Spinal cord (tissue), 10 donors: ENCODE measurements around the gene PRKCE. TPM values are rescaled to one million over a fixed set of nuclear protein-coding genes. Genes with fewer than 3 reads are reported as not detected.
A peak's percentile ranks its signal among the peaks of the same experiment; 100 is the strongest.

ENCODE experiments used
- DNase-seq, 6 donors: peaks; one replicate each; pipeline versions ENCODE4 v3.0.0 to v3.0.0-alpha.2; 2013 to 2015; ENCODE audit warnings: low spot score in 6 of 6, low read depth in 4 of 6
- H3K27ac ChIP-seq: one replicate; pipeline ENCODE4 v1.5.1; 2013; ENCODE audit warnings: low read depth, low read length, control low read depth
- H3K27me3 ChIP-seq: one replicate; pipeline ENCODE4 v1.6.1; 2013; ENCODE audit warnings: low read length; ENCODE audit not compliant: control insufficient read depth, insufficient read depth
- H3K36me3 ChIP-seq: one replicate; pipeline ENCODE4 v1.6.1; 2013; ENCODE audit warnings: low read length; ENCODE audit not compliant: control insufficient read depth, insufficient read depth
- H3K4me1 ChIP-seq: one replicate; pipeline ENCODE4 v1.6.1; 2013; ENCODE audit warnings: low read length; ENCODE audit not compliant: control insufficient read depth, insufficient read depth
- H3K4me3 ChIP-seq: one replicate; pipeline ENCODE4 v1.5.1; 2013; ENCODE audit warnings: low read depth, low read length, control low read depth
- H3K9me3 ChIP-seq: one replicate; pipeline ENCODE4 v1.6.1; 2013; ENCODE audit warnings: low read length; ENCODE audit not compliant: control insufficient read depth, insufficient read depth
- WGBS: methylation state at CpG from one replicate; pipeline ENCODE4 v1.1.5; 2013; ENCODE audit warnings: missing lambda C conversion rate; ENCODE audit not compliant: insufficient coverage; 5-methylcytosine and 5-hydroxymethylcytosine counted together
- polyA plus RNA-seq, 2 donors: library from polyadenylated mRNA; unstranded; fragments of 120-200 nt; gene quantifications; one replicate each; pipeline ENCODE4 v1.2.1, GENCODE V29; 2013; ENCODE audit not compliant: insufficient read length in 2 of 2
- total RNA-seq, 2 donors: library from RNA; depleted of rRNA in 1 of 2; stranded (reverse); fragments of 120-200 nt in 1 of 2; fragments of >200 nt in 1 of 2; gene quantifications; one replicate each; pipeline versions ENCODE4 v1.2.3 to v1.2.4, GENCODE V29; 2013 to 2014
- donor health status: healthy.

PRKCE gene
- total and polyA plus RNA-seq, 4 donors: 22.9 to 48.5 (median 37.4) TPM

DNA sequence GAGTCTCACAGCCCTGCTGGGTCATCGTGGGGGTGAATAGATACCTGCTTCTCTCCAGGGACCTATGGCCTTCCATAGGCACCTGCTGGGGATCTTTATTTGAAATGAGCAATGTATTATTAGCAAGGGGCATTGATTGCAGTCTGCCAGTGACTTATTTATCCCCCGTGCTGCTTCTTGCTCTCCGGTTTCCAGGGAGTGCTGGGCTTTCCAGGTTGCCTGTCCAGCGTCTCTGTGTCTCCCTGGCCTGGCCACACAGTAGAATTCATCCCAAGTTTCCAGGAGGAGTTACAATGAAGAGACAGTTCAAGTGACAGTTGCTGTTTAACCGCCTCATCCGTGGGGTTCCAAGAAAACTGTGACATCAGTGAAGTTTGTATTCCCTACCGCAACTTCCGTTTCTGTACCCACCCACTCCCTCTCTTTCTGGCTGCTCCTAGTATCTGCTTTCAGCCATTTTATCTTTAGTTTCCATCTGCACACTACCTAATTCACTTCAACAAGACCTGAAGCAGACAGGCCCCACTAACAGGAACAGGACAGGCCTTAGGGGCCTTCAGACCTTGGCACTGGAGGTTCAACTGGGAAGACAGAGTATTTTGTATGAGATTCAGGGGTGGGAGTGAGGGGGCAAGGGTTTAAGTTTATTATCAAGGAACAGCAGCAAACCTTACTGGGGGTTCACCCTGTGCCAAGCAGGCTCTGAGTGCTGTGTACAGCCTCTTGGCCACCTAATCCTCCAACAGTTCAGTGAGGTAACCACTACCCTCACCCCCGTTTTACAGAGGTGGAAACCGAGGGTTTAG lies 134.8 kb downstream of the PRKCE start:
- DNase-seq: no peak
- 93% methylated on average over 4 of the region's 10 CpGs for WGBS
- Histone ChIP-seq H3K4me3 (no peak overlapping the region), H3K4me1 (peaks cover 12% of the 10 kb centered on the region), H3K36me3 (no peaks in the 10 kb centered on the region), H3K27ac (no peak overlapping the region), H3K9me3 (no peaks in the 10 kb centered on the region), H3K27me3 (no peaks in the 10 kb centered on the region)

DNA sequence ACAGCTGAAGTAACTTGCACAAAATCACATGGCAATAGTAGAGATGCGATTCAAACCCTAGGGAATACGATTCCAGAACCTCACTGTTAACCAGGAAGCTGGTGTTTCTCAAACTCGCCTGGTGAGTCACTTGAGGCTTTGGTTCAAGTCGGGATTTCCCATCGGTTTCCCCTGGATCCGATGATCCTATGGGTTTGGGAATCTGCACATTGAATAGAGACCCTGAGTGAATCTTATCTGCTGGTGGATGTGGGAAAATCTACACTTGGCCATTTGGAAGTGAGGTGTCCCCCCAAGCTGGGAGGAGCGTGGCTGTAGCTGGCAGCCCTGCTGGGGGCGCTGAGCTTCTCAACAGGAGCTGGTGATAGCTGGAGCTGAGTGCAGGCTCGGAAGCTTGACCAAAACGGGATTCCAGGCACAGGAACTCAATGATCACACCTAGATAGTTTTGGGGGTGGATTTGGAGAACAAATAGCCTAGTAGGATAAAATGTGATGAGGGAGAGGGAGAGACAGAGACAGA lies 135.4 kb downstream of the PRKCE start:
- Histone ChIP-seq H3K9me3 (no peaks in the 10 kb centered on the region), H3K36me3 (no peaks in the 10 kb centered on the region), H3K27ac (no peak overlapping the region), H3K27me3 (no peaks in the 10 kb centered on the region), H3K4me1 (peaks cover 12% of the 10 kb centered on the region), H3K4me3 (no peak overlapping the region)
- no peak for DNase-seq
- WGBS: 97% methylated on average over 9 of the region's 10 CpGs

GRCh38 chr2:45788401-45788800 lies 136.9 kb downstream of the PRKCE start:
- H3K4me1 ChIP-seq: peaks cover 6% of the 10 kb centered on the region
- WGBS: 86% methylated on average over 1 of the region's 3 CpGs
- H3K4me3 ChIP-seq: no peak overlapping the region

GRCh38 chr2:45789317-45789716 lies 137.8 kb downstream of the PRKCE start:
- H3K27me3 ChIP-seq: no peaks in the 10 kb centered on the region
- no peaks in the 10 kb centered on the region for H3K36me3 ChIP-seq
- no peaks in the 10 kb centered on the region for H3K9me3 ChIP-seq
- DNase-seq: no peak
- no peak overlapping the region for H3K4me3 ChIP-seq
- H3K27ac ChIP-seq: no peak overlapping the region
- peaks cover 4% of the 10 kb centered on the region for H3K4me1 ChIP-seq

More at GRCh38 chr2:45788401-45788800, 136.9 kb downstream of the PRKCE start:
- Histone ChIP-seq H3K27me3 (no peaks in the 10 kb centered on the region), H3K9me3 (no peaks in the 10 kb centered on the region), H3K36me3 (no peaks in the 10 kb centered on the region), H3K27ac (no peak overlapping the region)
- no peak for DNase-seq

GRCh38 chr2:45789961-45790723 lies 138.7 kb downstream of the PRKCE start:
- no peak for DNase-seq
- H3K27me3 ChIP-seq: no peaks in the 10 kb centered on the region
- WGBS: 50% methylated on average over 7 of the region's 10 CpGs
- no peaks in the 10 kb centered on the region for H3K9me3 ChIP-seq
- peaks cover 6% of the 10 kb centered on the region for H3K4me1 ChIP-seq
- no peak overlapping the region for H3K27ac ChIP-seq
- no peak overlapping the region for H3K4me3 ChIP-seq
- no peaks in the 10 kb centered on the region for H3K36me3 ChIP-seq

- Histone ChIP-seq H3K4me3 (no peak overlapping the region), H3K4me1 (peaks cover 9% of the 10 kb centered on the region), H3K36me3 (no peaks in the 10 kb centered on the region), H3K27me3 (no peaks in the 10 kb centered on the region), H3K9me3 (no peaks in the 10 kb centered on the region), H3K27ac (no peak overlapping the region)
- WGBS: 69% methylated on average over 3 of the region's 7 CpGs
- DNase-seq: no peak
Observed at GRCh38 chr2:45793305-45793962, 142.0 kb downstream of the PRKCE start.

DNA sequence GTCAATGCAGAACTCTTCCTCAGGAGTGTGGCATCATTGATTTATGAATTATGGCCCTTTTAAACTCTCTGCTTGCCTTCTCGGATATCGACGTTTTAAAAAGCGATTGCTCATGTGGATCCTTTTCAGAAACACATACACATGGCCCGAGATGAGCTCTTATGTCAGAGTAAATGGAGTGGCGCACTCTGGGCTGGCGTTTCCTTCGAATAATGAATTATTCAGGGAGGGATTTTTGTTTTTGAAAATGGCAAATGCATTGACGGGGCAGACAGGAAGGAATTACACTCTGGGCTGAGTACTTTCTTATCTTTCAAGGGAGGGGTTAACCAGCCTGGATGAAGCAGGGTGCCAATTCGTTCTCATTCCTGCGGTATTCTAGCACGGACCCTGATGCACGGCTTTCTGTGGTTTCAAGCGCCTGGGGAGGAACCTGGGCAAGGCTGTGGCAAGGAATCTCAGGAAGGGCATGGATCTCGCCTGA lies 142.7 kb downstream of the PRKCE start:
- no peaks in the 10 kb centered on the region for H3K36me3 ChIP-seq
- 65% methylated on average over 6 of the region's 15 CpGs for WGBS
- H3K27ac ChIP-seq: no peak overlapping the region
- H3K9me3 ChIP-seq: no peaks in the 10 kb centered on the region
- peak in 1 of 6 donors; percentile 67 for DNase-seq
- no peak overlapping the region for H3K4me3 ChIP-seq
- H3K27me3 ChIP-seq: no peaks in the 10 kb centered on the region
- peaks cover 9% of the 10 kb centered on the region for H3K4me1 ChIP-seq

DNA sequence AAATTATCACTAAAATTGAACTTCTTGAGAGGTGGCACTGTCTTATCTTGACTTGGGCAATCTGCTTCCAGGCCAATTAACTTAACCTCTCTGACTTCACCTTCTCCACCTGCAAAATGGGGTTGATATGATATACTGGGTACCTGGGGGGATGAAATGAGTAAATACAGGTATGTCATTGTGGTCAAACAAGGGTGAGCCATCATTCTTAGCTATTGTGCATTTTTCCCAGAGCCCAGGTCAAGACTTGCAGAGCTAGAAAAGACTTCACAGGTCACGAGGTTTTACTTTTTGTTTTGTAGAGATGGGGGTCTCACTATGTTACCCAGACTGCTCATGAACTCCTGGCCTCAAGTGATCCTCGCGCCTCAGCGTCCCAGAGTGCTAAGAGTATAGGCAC lies 145.0 kb downstream of the PRKCE start:
- H3K4me3 ChIP-seq: no peak overlapping the region
- no peaks in the 10 kb centered on the region for H3K27me3 ChIP-seq
- H3K36me3 ChIP-seq: no peaks in the 10 kb centered on the region
- peaks cover 5% of the 10 kb centered on the region for H3K4me1 ChIP-seq
- H3K9me3 ChIP-seq: no peaks in the 10 kb centered on the region
- no peak overlapping the region for H3K27ac ChIP-seq
- DNase-seq: no peak
- 0% methylated on average over 1 of the region's 4 CpGs for WGBS

DNA sequence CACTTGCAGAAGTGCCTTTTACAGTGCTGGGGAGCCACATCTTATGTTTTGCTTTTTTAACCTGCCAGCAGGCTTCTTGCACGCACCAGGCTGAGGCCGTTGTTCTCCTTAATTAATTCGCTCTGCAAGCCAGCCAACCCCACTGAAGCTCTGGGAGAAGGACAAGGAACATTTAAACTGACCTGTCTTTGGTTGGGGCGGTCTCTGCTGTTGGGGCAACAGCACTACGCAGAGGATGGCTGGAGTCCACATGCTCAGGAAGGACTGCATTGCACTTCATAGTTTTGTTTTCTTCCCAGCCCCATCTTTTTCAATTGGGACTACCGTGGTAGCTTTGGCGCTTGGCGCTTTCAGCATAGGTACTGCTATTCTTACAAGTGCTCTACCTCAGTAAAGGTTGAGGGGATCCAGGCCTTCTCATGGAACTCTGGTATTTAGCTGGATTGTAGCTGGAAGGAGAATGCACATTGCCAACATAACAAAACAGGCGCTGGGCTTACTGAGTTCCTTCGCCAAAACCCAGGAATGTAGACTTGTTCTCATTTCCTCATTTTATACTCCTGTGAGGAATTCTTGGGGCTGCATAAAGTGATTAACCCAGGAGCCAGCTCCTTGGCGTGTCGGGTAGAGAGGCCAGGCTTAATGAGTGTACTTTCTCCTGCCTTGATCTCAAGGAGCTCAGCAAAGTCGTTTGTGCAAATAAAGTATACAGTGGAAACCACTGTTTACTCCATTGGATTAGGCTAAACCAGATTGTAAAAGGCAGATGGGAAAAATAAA lies 146.2 kb downstream of the PRKCE start:
- WGBS: 52% methylated on average over 8 of the region's 13 CpGs
- H3K27me3 ChIP-seq: no peaks in the 10 kb centered on the region
- H3K36me3 ChIP-seq: no peaks in the 10 kb centered on the region
- peaks cover 5% of the 10 kb centered on the region for H3K4me1 ChIP-seq
- DNase-seq: no peak
- no peaks in the 10 kb centered on the region for H3K9me3 ChIP-seq
- H3K27ac ChIP-seq: no peak overlapping the region
- no peak overlapping the region for H3K4me3 ChIP-seq
